A549 (cell line): ENCODE results near the gene VTA1. TPM values are rescaled to one million over a fixed set of nuclear protein-coding genes. Genes with fewer than 3 reads are reported as not detected.
"Not testable (repeated sequence)": the region's sequence is repeated elsewhere in the genome, so short reads cannot be mapped to it uniquely, and the experiment has no call there.

Experiments used
- ATAC-seq, 2 experiments: fragments of 200-7000 bp in 1 of 2; fragments of >200 bp in 1 of 2; cut with Nextera tagmentation in 1 of 2; cut with Tn5 transposase in 1 of 2; 3 replicates each; pipeline versions ENCODE4 v1.8.0 to v1.9.1; 2018 to 2020; ENCODE audit warnings: mild to moderate bottlenecking in 1 of 2, moderate library complexity in 1 of 2
- CTCF ChIA-PET: fragments of 300-600 bp; sonication (Branson Sonifier 250); formaldehyde crosslinking; extraction: SDS; loops from one replicate; lab custom pipeline; 2021; ENCODE audit warnings: antibody characterized with exemption, inconsistent platforms; lab: Yijun Ruan, JAX
- POLR2A ChIA-PET: fragments of 350-600 bp; formaldehyde crosslinking; extraction: SDS; loops from one replicate; lab custom pipeline; 2021; ENCODE audit warnings: antibody characterized with exemption, inconsistent platforms; lab: Yijun Ruan, JAX
- DNase-seq, 2 experiments: peaks; one replicate each; pipeline versions ENCODE4 v3.0.0 to v3.0.0-alpha.2; 2011 to 2016; ENCODE audit warnings: low read depth in 1 of 2, low spot score in 1 of 2
- FAIRE-seq: peaks from 2 replicates; lab custom pipeline; 2011; peaks lifted over from hg19 to GRCh38; lab: Jason Lieb, UNC
- H3K27ac ChIP-seq, 2 experiments: fragments of >200 bp; sonication (Bioruptor Twin); formaldehyde crosslinking; 3 replicates each; pipeline ENCODE4 v1.5.1; 2016 to 2017
- H3K4me1 ChIP-seq: fragments of >200 bp; sonication (Bioruptor Twin); formaldehyde crosslinking; 3 replicates; pipeline ENCODE4 v1.6.1; 2016
- H3K4me2 ChIP-seq: fragments of >200 bp; sonication (Bioruptor Twin); formaldehyde crosslinking; 3 replicates; pipeline ENCODE4 v1.6.1; 2016
- H3K4me3 ChIP-seq: fragments of >200 bp; sonication (Bioruptor Twin); formaldehyde crosslinking; 3 replicates; pipeline ENCODE4 v1.5.1; 2016
- H3K9me3 ChIP-seq: fragments of >200 bp; sonication (Bioruptor Twin); formaldehyde crosslinking; 3 replicates; pipeline ENCODE4 v1.6.1; 2016
- CBX8 ChIP-seq: fragments of 200-600 bp; sonication (generic); IDR thresholded peaks from 2 replicates; pipeline ENCODE4 v1.6.1; 2016
- FOXS1 ChIP-seq: fragments of 250-450 bp; sonication (Bioruptor Pico); IDR thresholded peaks from 2 replicates; pipeline ENCODE4 v1.5.0; 2020; ENCODE audit warnings: mild to moderate bottlenecking, moderate library complexity
- HMGXB4 ChIP-seq: fragments of 250-450 bp; sonication (Bioruptor Pico); IDR thresholded peaks from 2 replicates; pipeline ENCODE4 v1.5.0; 2021; ENCODE audit warnings: mild to moderate bottlenecking, moderate library complexity, borderline replicate concordance
- HOXB13 ChIP-seq: fragments of 250-450 bp; sonication (Bioruptor Pico); IDR thresholded peaks from 2 replicates; pipeline ENCODE4 v1.5.0; 2020; ENCODE audit warnings: low read depth, mild to moderate bottlenecking, moderate library complexity
- HOXB5 ChIP-seq: fragments of 250-450 bp; sonication (Bioruptor Pico); IDR thresholded peaks from 2 replicates; pipeline ENCODE4 v1.5.0; 2020; ENCODE audit warnings: mild to moderate bottlenecking, moderate library complexity
- JUNB ChIP-seq: fragments of >200 bp; sonication (Bioruptor Twin); formaldehyde crosslinking; IDR thresholded peaks from 2 replicates; pipeline ENCODE4 v1.6.1; 2016
- KDM1A ChIP-seq: fragments of 200-600 bp; sonication (generic); IDR thresholded peaks from 2 replicates; pipeline ENCODE4 v1.6.1; 2016; ENCODE audit warnings: low read depth, mild to moderate bottlenecking
- MAFK ChIP-seq: fragments of 450-650 bp; IDR thresholded peaks from 2 replicates; pipeline ENCODE4 v1.6.1; 2014; ENCODE audit not compliant: partially characterized antibody
- MYC ChIP-seq: IDR thresholded peaks from 2 replicates; pipeline ENCODE4 v1.6.1; 2012; ENCODE audit warnings: mild to moderate bottlenecking, inconsistent platforms, low read length, improper control_type of control experiment, borderline replicate concordance
- NPAS2 ChIP-seq: fragments of 250-450 bp; sonication (Bioruptor Pico); IDR thresholded peaks from 2 replicates; pipeline ENCODE4 v1.8.0; 2022; ENCODE audit warnings: mild to moderate bottlenecking, moderate library complexity, borderline replicate concordance
- NR3C1 ChIP-seq: fragments of >200 bp; sonication (Bioruptor Twin); formaldehyde crosslinking; IDR thresholded peaks from 3 replicates; pipeline ENCODE4 v1.6.1; 2017
- PHF8 ChIP-seq: fragments of 200-600 bp; sonication (generic); IDR thresholded peaks from 2 replicates; pipeline ENCODE4 v1.6.1; 2016; ENCODE audit warnings: low read depth, mild to moderate bottlenecking, antibody characterized with exemption, moderate library complexity, borderline replicate concordance
- POLR2A ChIP-seq: IDR thresholded peaks from 2 replicates; pipeline ENCODE4 v1.6.1; 2012; ENCODE audit warnings: mild to moderate bottlenecking, low read length
- POLR2AphosphoS2 ChIP-seq: conservative IDR thresholded peaks from 2 replicates; pipeline ENCODE4 v1.6.1; 2012; ENCODE audit warnings: low read length, improper control_type of control experiment, inconsistent platforms
- RAD21 ChIP-seq, 2 experiments: fragments of >200 bp in 1 of 2; sonication (Bioruptor Twin) in 1 of 2; formaldehyde crosslinking in 1 of 2; IDR thresholded peaks in 1 of 2; conservative IDR thresholded peaks in 1 of 2; 2 replicates in 1 of 2; 3 replicates in 1 of 2; pipeline ENCODE4 v1.6.1; 2012 to 2018; ENCODE audit warnings: inconsistent platforms in 1 of 2
- RCOR1 ChIP-seq: fragments of 150-350 bp; IDR thresholded peaks from 2 replicates; pipeline ENCODE4 v1.6.1; 2014; ENCODE audit warnings: antibody characterized with exemption, low read length, low read depth
- RFX5 ChIP-seq: fragments of 450-650 bp; IDR thresholded peaks from 2 replicates; pipeline ENCODE4 v1.7.1; 2014; ENCODE audit warnings: antibody characterized with exemption, mild to moderate bottlenecking, moderate library complexity
- WGBS: methylation state at CpG from one replicate; pipeline ENCODE4 v1.1.6; 2017; ENCODE audit errors: missing lambda C conversion rate; 5-methylcytosine and 5-hydroxymethylcytosine counted together
- polyA plus RNA-seq, 4 experiments: library from polyadenylated mRNA; depleted of rRNA in 3 of 4; stranded (reverse); fragments of >200 nt; fragmentation: RNase III in 1 of 4; extraction: RNeasy Plus Mini Kit Qiagen cat#74134 plus additional on column Dnase treatment in 1 of 4; gene quantifications; 2 replicates in 3 of 4; 3 replicates in 1 of 4; pipeline ENCODE4 v1.2.3, GENCODE V29; 2011 to 2017
- TF ChIP-seq, protein P1 (sequence below): fragments of >200 bp; sonication (Bioruptor Twin); formaldehyde crosslinking; IDR thresholded peaks from 2 replicates; pipeline ENCODE4 v1.6.1; 2016

The VTA1 gene
- polyA plus RNA-seq, 2 of the 4 experiments (the other 2 are of a cell fraction) = 44.3 to 88.0 TPM

GRCh38 chr6:142229518-142230270 is 82.6 kb downstream of the VTA1 start:
- H3K27ac ChIP-seq, H3K9me3 ChIP-seq, ATAC-seq, DNase-seq, H3K4me1 ChIP-seq, H3K4me3 ChIP-seq, POLR2A ChIA-PET, H3K4me2 ChIP-seq, CTCF ChIA-PET, FAIRE-seq: not testable (repeated sequence)
- 57% methylated on average over 6 of the region's 6 CpGs for WGBS

GRCh38 chr6:142232206-142233044 is 85.4 kb downstream of the VTA1 start:
- H3K4me1 ChIP-seq, H3K27ac ChIP-seq, POLR2A ChIA-PET, FAIRE-seq, H3K9me3 ChIP-seq, H3K4me3 ChIP-seq, H3K4me2 ChIP-seq: not testable (repeated sequence)
- CTCF ChIA-PET = interaction anchor here (1.0 kb wide), 1 partner anchor 72 kb away, joined by 3 read pairs; no protein-coding TSS in a partner anchor
- ATAC-seq (peak in 1 of 2 experiments; percentile 66; a peak in 3 of 6 replicates), DNase-seq (peak in 1 of 2 experiments; percentile 50)
- TF ChIP-seq RAD21 (conservative IDR thresholded peaks at IDR 0.05 in 1 of 2, IDR thresholded peaks at IDR 0.05 in 1 of 2) = 0 out of 5 replicates have a peak, but pooled peaks of 1 of the 2 experiments have one; percentile 27
- 85% methylated on average over 9 of the region's 12 CpGs for WGBS

- no peak overlapping the region for H3K4me2 ChIP-seq
- WGBS = 89% methylated on average over 8 of the region's 8 CpGs
- no peaks in the 10 kb centered on the region for H3K9me3 ChIP-seq
- no peak overlapping the region for H3K27ac ChIP-seq
- no peak overlapping the region for H3K4me3 ChIP-seq
- DNase-seq (no peak), FAIRE-seq (no peak), ATAC-seq (no peak)
- H3K4me1 ChIP-seq = no peaks in the 10 kb centered on the region
- no peak for TF ChIP-seq HMGXB4
- TF ChIP-seq, protein P1, sequence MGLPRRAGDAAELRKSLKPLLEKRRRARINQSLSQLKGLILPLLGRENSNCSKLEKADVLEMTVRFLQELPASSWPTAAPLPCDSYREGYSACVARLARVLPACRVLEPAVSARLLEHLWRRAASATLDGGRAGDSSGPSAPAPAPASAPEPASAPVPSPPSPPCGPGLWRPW = no peak
- no peak for TF ChIP-seq KDM1A
- no peak for TF ChIP-seq HOXB5
- no peak for TF ChIP-seq POLR2AphosphoS2
- no peak for TF ChIP-seq PHF8
- no peak for TF ChIP-seq MYC
- TF ChIP-seq MAFK = no peak
- no peak for TF ChIP-seq HOXB13 (CRISPR knock-in tag)
- TF ChIP-seq NPAS2 (CRISPR knock-in tag) = no peak
- no peak for TF ChIP-seq FOXS1 (CRISPR knock-in tag)
- no peak for TF ChIP-seq RFX5
- no peak for TF ChIP-seq JUNB
- no peak for TF ChIP-seq NR3C1
- no peak for TF ChIP-seq CBX8
- no peak for TF ChIP-seq POLR2A
- no peak for TF ChIP-seq RCOR1
- ChIA-PET POLR2A (no interaction called here), CTCF (interaction anchor here (0.6 to 1.6 kb wide), 3 partner anchors 78 to 983 kb away, joined by 3 read pairs; no protein-coding TSS in a partner anchor)
Measured at GRCh38 chr6:142233945-142234682, 87.1 kb downstream of the VTA1 start.
